Suprapubic skin (tissue), 4 donors: ENCODE data around the gene PTPRN2. TPM values are rescaled to one million over a fixed set of nuclear protein-coding genes. Genes with fewer than 3 reads are reported as not detected.

Source experiments
- DNase-seq, 2 donors: peaks; one replicate each; pipeline ENCODE4 v3.0.0-alpha.2; 2019; ENCODE audit warnings: low spot score in 2 of 2
- H3K27ac ChIP-seq: fragments of 200-600 bp; sonication (generic); one replicate; pipeline ENCODE4 v1.5.1; 2019
- H3K27me3 ChIP-seq: fragments of 200-600 bp; sonication (generic); one replicate; pipeline ENCODE4 v1.5.1; 2019
- H3K36me3 ChIP-seq: fragments of 200-600 bp; sonication (generic); one replicate; pipeline ENCODE4 v1.5.1; 2019
- H3K4me1 ChIP-seq: fragments of 200-600 bp; sonication (generic); one replicate; pipeline ENCODE4 v1.5.1; 2019
- H3K4me3 ChIP-seq: fragments of 200-600 bp; sonication (generic); one replicate; pipeline ENCODE4 v1.5.1; 2019; ENCODE audit warnings: mild to moderate bottlenecking
- H3K9me3 ChIP-seq: fragments of 200-600 bp; sonication (generic); one replicate; pipeline ENCODE4 v1.5.1; 2019
- EP300 ChIP-seq: sonication (generic); formaldehyde crosslinking; IDR thresholded peaks from one replicate; pipeline ENCODE4 v1.6.1; 2017; ENCODE audit warnings: antibody characterized with exemption
- POLR2A ChIP-seq, 2 donors: fragments of 450-650 bp; IDR thresholded peaks; one replicate each; pipeline ENCODE4 v1.6.1; 2017; ENCODE audit warnings: antibody characterized with exemption in 2 of 2, mild to moderate bottlenecking in 2 of 2, moderate library complexity in 2 of 2
- POLR2AphosphoS5 ChIP-seq, 3 donors: sonication (generic); formaldehyde crosslinking; IDR thresholded peaks; one replicate each; pipeline ENCODE4 v1.6.1; 2017; ENCODE audit warnings: antibody characterized with exemption in 3 of 3
- WGBS: methylation state at CpG from one replicate; pipeline ENCODE4 v1.1.5; 2018; 5-methylcytosine and 5-hydroxymethylcytosine counted together
- total RNA-seq, 4 donors: library from RNA; depleted of rRNA; stranded (reverse); fragments of >200 nt; gene quantifications; one replicate each; pipeline ENCODE4 v1.1.0, GENCODE V29; 2016
- TF ChIP-seq, protein P1 (sequence below), 2 donors: fragments of 200-600 bp in 1 of 2; fragments of 450-650 bp in 1 of 2; sonication (generic) in 1 of 2; IDR thresholded peaks; one replicate each; pipeline ENCODE4 v1.5.1; 2016 to 2019; ENCODE audit warnings: antibody characterized with exemption in 2 of 2, mild to moderate bottlenecking in 1 of 2, moderate library complexity in 1 of 2

Gene PTPRN2
- total RNA-seq, 4 donors from 2014 or later, result 0.23 to 1.8 (median 1.3) TPM

- no peak for TF ChIP-seq POLR2A (IDR thresholded peaks at IDR 0.05)
- TF ChIP-seq EP300, result no peak
- TF ChIP-seq POLR2AphosphoS5 (IDR thresholded peaks at IDR 0.05), result no peak
- TF ChIP-seq, protein P1, sequence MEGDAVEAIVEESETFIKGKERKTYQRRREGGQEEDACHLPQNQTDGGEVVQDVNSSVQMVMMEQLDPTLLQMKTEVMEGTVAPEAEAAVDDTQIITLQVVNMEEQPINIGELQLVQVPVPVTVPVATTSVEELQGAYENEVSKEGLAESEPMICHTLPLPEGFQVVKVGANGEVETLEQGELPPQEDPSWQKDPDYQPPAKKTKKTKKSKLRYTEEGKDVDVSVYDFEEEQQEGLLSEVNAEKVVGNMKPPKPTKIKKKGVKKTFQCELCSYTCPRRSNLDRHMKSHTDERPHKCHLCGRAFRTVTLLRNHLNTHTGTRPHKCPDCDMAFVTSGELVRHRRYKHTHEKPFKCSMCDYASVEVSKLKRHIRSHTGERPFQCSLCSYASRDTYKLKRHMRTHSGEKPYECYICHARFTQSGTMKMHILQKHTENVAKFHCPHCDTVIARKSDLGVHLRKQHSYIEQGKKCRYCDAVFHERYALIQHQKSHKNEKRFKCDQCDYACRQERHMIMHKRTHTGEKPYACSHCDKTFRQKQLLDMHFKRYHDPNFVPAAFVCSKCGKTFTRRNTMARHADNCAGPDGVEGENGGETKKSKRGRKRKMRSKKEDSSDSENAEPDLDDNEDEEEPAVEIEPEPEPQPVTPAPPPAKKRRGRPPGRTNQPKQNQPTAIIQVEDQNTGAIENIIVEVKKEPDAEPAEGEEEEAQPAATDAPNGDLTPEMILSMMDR (IDR thresholded peaks at IDR 0.05), result no peak
- peaks cover 21% of the 10 kb centered on the region for H3K27me3 ChIP-seq
- peaks cover 18% of the 10 kb centered on the region for H3K4me1 ChIP-seq
- H3K36me3 ChIP-seq, result no peaks in the 10 kb centered on the region
- no peak overlapping the region for H3K27ac ChIP-seq
- no peak overlapping the region for H3K4me3 ChIP-seq
- no peak for DNase-seq
- no peaks in the 10 kb centered on the region for H3K9me3 ChIP-seq
- WGBS, result 87% methylated on average over 18 of the region's 29 CpGs
Observed at GRCh38 chr7:158321936-158322615, 265.5 kb downstream of the PTPRN2 start.

- 93% methylated on average over 25 of the region's 28 CpGs for WGBS
- DNase-seq, result no peak
- H3K27ac ChIP-seq, result no peak overlapping the region
- TF ChIP-seq POLR2A (IDR thresholded peaks at IDR 0.05) (no peak), POLR2AphosphoS5 (IDR thresholded peaks at IDR 0.05) (no peak)
- TF ChIP-seq, protein P1 (IDR thresholded peaks at IDR 0.05), result no peak
- H3K36me3 ChIP-seq, result no peaks in the 10 kb centered on the region
- H3K27me3 ChIP-seq, result peaks cover 21% of the 10 kb centered on the region
- H3K4me1 ChIP-seq, result peaks cover 19% of the 10 kb centered on the region
- H3K4me3 ChIP-seq, result no peak overlapping the region
- H3K9me3 ChIP-seq, result no peaks in the 10 kb centered on the region
Observed at GRCh38 chr7:158321056-158321700, 266.4 kb downstream of the PTPRN2 start.

DNA sequence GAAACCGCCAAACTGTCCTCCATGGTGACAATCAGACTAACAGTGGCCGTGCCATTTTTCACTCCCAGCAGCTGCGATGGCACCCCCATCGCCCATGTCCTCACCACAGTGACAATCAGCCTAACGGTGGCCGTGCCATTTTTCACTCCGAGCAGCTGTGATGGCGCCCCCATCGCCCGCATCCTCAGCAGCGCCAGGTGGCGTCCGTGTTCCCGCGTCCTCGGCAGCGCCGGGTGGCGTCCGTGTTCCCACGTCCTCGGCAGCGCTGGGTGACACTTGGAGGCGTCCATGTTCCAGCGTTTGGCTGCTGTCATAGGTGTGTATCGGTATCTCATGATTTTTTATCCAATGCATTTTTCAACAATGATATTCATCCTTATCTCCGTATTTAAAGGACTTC is 267.3 kb downstream of the PTPRN2 start:
- TF ChIP-seq EP300 (no peak), POLR2AphosphoS5 (IDR thresholded peaks at IDR 0.05) (no peak), POLR2A (IDR thresholded peaks at IDR 0.05) (no peak)
- TF ChIP-seq, protein P1 (IDR thresholded peaks at IDR 0.05), result no peak
- no peak for DNase-seq
- peaks cover 15% of the 10 kb centered on the region for H3K4me1 ChIP-seq
- peaks cover 21% of the 10 kb centered on the region for H3K27me3 ChIP-seq
- no peak overlapping the region for H3K27ac ChIP-seq
- H3K36me3 ChIP-seq, result no peaks in the 10 kb centered on the region
- no peak overlapping the region for H3K4me3 ChIP-seq
- WGBS, result 88% methylated on average over 26 of the region's 27 CpGs
- H3K9me3 ChIP-seq, result no peaks in the 10 kb centered on the region

DNA sequence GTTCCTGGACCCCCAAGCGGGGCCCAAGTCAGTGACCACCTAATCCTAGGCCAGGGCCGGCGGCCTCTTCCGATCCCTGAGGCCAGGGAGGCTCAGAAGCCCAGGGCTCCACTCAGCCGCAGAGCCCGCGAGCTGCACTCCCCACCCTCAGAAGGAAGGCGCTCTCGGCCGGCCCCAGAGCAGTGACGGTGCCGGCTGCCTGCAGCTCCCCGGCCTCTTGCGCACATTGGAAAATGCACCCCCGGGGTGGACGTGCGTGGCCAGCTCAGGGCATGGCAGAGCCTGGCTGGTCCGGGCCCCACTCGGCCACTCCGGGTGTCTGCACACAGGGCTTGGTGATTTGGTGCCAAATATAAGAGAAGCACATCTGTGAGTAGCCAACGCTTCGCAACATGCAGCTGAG is 269.1 kb downstream of the PTPRN2 start:
- 76% methylated on average over 8 of the region's 22 CpGs for WGBS

More for the DNA sequence above, 269.1 kb downstream of the PTPRN2 start:
- H3K4me3 ChIP-seq, result no peak overlapping the region
- no peaks in the 10 kb centered on the region for H3K36me3 ChIP-seq
- peaks cover 21% of the 10 kb centered on the region for H3K27me3 ChIP-seq
- H3K27ac ChIP-seq, result no peak overlapping the region
- TF ChIP-seq POLR2A (IDR thresholded peaks at IDR 0.05), result no peak
- no peak for TF ChIP-seq EP300
- TF ChIP-seq, protein P1 (IDR thresholded peaks at IDR 0.05), result no peak
- no peak for TF ChIP-seq POLR2AphosphoS5 (IDR thresholded peaks at IDR 0.05)
- no peaks in the 10 kb centered on the region for H3K9me3 ChIP-seq
- peaks cover 10% of the 10 kb centered on the region for H3K4me1 ChIP-seq
- no peak for DNase-seq
